GM18499 (cell line): ENCODE measurements around the gene PACS1.
"Not testable (repeated sequence)": the region's sequence is repeated elsewhere in the genome, so short reads cannot be mapped to it uniquely, and the experiment has no call there.

Source experiments
- ATAC-seq: cut with Tn5 transposase; IDR thresholded peaks from one replicate; pipeline ENCODE4 v1.9.1; 2021; ENCODE audit warnings: moderate number of reproducible peaks; ENCODE audit not compliant: insufficient read depth, unreplicated experiment

The PACS1 gene

GRCh38 chr11:66072081-66072480 lies 2.0 kb downstream of the PACS1 start:
- no peak for ATAC-seq

- no peak for ATAC-seq
Observed at GRCh38 chr11:66072518-66072917, 2.4 kb downstream of the PACS1 start.

GRCh38 chr11:66073669-66074068 lies 3.6 kb downstream of the PACS1 start:
- no peak for ATAC-seq

- ATAC-seq: no peak
Observed at GRCh38 chr11:66075273-66075672, 5.2 kb downstream of the PACS1 start.

DNA sequence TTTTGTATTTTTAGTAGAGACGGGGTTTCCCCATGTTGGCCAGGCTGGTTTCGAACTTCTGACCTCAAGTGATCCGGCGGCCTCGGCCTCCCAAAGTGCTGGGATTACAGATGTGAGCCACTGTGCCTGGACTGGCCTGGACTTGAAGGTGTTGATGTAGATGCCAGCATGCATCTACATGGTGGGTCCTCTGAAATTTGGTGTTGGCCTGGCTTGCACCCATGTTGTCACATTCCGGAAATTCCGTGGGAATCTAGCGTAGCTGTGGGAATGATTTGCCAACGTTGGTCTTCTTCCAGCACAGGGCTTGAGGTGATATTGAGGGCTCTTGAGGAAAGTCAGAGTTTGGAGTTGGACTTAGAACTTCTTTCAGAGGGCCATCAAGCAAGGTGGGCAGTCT lies 6.5 kb downstream of the PACS1 start:
- no peak for ATAC-seq

DNA sequence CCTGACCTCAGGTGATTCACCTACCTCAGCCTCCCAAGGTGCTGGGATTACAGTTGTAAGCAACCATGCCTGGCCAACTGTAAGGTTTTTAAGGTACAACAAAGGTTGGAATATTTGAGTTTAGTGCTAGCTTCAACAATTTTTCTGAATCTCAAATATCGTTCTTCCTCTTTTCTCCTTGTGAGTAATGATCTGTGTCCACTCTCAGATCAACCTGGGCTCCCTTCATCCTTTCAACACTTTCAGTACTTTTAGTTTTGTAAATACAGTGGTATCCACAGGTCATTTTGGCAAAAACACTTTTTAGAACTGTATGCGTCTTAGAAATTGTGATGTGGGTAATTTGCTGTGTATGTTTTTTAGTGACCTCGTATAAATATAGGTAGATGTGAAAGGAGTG lies 7.9 kb downstream of the PACS1 start:
- no peak for ATAC-seq

- ATAC-seq: not testable (repeated sequence)
Observed at GRCh38 chr11:66078949-66079348, 8.9 kb downstream of the PACS1 start.

GRCh38 chr11:66080055-66080817 lies 10.2 kb downstream of the PACS1 start:
- ATAC-seq: no peak

DNA sequence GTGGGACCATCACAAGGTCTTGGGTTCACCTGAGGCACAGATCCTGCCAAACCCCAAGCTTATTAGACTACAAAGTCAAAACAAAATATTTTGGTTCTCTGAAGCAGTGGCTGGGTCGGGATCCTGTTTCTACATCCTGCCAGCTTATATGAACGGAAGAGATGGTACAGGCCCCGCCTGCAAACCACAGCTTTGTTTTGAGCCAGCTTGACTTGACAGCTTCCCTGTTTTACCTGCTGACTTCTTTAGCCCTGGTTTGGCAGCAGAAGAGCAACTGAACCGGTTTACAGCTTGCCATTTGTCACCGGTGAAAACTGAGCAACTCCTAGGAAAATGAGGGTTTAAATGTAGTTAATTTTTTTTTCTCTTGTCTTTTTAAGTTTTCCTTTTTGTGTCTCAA lies 11.4 kb downstream of the PACS1 start:
- ATAC-seq: no peak

DNA sequence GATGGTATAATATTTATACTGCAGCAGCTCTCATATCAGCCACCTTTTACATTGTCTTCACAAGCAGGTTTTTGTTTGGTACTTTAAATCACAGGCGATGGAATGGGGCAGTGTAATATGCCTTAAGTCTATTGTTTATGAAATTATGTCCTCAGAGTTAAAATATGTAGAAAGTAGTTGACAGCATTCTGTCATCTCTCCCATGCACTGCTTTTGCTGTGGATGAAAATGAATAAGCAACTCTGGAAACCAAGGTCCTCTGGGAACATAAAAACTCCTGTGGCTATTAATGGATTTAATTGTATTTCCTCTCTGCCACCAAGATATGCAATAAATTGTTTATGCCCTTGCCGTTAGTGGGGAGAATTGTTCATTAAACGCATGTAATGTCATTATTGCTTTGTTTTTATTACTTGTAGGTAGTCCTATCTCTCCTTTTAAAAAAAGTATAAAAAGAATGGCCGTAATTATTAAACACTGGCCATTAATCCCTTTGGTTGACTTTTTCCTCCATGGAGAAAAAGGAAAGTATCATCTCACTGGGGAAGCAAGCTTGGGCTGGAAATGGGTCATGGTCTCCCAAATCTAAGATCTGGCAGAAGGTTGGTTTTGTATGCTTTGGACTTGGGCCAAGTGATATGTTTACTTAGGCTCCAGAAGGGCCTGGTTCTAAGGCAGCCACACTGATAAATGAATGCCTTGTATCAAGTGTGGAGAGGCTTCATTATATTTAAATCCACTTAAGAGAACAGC lies 13.1 kb downstream of the PACS1 start:
- ATAC-seq: no peak

DNA sequence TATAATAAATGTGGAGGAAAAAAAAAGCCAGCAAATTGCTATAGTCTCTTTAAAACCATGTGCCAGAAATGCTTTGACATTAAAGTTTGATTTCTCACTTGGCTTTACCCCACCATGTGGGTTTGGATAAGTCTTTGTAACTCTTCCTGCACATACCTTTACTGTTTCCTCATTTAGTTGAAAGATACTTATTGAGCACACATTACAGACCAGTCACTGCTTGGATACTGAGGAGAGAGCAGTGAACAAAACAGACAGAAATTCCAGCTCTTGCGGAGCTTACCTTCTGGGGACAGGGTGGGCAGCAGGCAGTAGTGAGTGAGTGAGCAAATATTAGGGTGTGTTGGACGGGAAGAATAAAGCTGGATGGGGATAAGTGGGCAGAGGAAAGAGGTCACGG lies 13.7 kb downstream of the PACS1 start:
- no peak for ATAC-seq

DNA sequence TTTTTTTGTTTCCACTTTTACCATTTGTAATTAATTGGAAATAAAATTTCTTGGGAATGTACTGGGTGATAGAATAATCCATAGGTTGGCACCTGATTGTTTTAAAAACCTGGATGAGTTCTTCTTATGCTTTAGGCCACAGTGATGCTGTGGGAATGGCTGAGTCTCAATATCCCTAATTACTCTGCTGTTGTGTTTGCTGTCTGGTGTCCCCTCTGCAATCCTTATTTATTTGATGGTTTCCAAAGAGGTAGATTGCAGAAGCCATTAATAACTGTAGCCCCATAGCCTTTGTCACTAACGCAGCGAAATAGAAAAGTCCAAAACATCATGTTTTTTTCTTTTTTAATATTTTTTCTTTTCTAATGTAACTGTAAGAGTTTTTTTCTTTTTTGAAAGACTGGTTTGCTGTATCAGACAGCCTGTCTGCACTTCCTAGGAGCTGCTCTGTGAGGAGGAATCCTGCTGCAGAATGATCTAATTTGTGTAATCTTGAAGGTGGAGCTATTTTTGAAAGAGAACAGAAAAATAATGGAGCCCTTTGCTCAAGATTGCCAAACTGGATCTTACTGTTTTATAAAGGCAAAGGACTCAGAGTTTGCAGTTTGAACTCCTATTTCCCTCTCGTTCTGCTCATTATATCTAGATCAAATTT lies 14.9 kb downstream of the PACS1 start:
- ATAC-seq: no peak

DNA sequence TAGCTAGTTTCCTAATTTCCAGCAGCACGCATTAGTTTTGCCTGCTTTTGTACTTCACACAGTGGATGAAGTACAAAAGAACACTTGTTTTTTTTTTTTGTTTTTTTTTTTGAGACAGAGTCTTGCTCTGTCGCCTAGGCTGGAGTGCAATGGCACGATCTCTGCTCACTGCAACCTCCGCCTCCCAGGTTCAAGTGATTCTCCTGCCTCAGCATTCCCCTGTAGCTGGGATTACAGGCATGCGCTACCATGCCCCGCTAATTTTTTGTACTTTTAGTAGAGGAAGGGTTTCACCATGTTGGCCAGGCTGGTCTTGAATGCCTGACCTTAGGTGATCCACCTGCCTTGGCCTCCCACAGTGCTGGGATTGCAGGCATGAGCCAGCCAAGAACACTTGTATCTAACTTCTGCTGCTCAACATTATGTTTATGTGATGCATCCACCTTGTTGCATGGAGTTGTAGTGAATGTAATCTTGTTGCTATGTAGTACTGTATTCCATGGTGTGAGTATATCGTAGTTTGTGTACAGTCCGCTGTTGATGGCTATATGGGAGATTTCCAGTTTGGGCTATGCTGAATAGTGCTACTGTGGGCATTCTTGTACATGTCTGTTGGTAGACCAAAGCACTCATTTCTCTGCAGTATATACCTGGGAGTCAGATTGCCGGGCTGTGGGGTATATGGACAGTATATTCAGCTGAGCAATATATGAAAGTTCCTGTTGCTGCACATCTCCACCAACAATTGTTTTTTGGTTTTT lies 17.3 kb downstream of the PACS1 start:
- ATAC-seq: no peak

DNA sequence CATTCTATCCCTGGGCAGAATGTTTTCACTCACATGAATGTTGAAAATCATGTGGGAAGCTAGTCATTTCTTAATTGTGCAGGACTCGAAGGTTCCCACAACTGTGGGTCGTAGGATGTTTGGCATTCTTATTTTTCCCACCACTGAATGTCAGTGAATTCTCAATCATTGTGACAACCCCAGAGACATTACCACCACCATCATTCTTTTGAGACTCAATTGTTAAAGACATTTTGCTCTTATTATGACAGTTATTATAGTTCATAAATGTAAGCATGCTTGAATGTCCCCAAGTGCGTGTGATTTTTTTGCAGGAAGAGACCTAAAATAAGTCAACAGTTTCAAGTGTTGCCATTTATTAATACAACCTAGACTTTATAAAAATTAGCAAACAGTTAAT lies 19.0 kb downstream of the PACS1 start:
- ATAC-seq: no peak

GRCh38 chr11:66090288-66090687 lies 20.2 kb downstream of the PACS1 start:
- no peak for ATAC-seq

DNA sequence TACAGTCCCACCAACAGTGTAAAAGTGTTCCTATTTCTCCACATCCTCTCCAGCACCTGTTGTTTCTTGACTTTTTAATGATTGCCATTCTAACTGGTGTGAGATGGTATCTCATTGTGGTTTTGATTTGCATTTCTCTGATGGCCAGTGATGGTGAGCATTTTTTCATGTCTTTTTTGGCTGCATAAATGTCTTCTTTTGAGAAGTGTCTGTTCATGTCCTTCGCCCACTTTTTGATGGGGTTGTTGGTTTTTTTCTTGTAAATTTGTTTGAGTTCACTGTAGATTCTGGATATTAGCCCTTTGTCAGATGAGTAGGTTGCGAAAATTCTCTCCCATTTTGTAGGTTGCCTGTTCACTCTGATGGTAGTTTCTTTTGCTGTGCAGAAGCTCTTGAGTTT lies 22.1 kb downstream of the PACS1 start:
- ATAC-seq: not testable (repeated sequence)

- ATAC-seq: not testable (repeated sequence)
Observed at GRCh38 chr11:66099746-66100145, 29.7 kb downstream of the PACS1 start.

- ATAC-seq: no peak
Observed at GRCh38 chr11:66100272-66101065, 30.4 kb downstream of the PACS1 start.

DNA sequence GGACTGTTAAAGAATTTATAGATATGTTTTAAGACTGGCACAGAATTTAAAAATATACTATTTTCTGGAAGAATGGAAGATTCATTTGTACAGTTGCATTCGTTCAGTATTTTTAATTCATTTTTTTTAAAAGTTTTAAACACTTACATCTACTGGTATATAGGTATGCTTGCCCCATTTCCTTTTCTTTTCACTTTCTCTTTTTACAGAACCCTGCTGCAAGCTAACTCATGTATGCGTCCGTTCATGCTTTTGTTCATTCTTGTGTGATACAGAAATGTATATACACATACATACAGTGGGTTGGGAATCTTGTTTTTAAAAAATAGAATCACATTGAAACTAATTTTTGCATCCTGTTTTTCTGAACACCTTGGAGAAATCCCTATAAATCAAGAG lies 31.0 kb downstream of the PACS1 start:
- no peak for ATAC-seq
